HL-60/S4 (cell line): ENCODE data around the gene RNU1-4.
"Not testable (repeated sequence)": the region's sequence is repeated elsewhere in the genome, so short reads cannot be mapped to it uniquely, and the experiment has no call there.

Experiments used
- in situ Hi-C: fragments of 300-500 bp; cut with MboI; formaldehyde crosslinking; loops from 2 replicates; pipeline ENCODE4 v1.14.3; 2022; ENCODE audit warnings: low sequenced_read_pairs

Gene RNU1-4

GRCh38 chr1:16764820-16765655 lies 24.7 kb downstream of the RNU1-4 start:
- in situ Hi-C loops, result not testable (repeated sequence)

DNA sequence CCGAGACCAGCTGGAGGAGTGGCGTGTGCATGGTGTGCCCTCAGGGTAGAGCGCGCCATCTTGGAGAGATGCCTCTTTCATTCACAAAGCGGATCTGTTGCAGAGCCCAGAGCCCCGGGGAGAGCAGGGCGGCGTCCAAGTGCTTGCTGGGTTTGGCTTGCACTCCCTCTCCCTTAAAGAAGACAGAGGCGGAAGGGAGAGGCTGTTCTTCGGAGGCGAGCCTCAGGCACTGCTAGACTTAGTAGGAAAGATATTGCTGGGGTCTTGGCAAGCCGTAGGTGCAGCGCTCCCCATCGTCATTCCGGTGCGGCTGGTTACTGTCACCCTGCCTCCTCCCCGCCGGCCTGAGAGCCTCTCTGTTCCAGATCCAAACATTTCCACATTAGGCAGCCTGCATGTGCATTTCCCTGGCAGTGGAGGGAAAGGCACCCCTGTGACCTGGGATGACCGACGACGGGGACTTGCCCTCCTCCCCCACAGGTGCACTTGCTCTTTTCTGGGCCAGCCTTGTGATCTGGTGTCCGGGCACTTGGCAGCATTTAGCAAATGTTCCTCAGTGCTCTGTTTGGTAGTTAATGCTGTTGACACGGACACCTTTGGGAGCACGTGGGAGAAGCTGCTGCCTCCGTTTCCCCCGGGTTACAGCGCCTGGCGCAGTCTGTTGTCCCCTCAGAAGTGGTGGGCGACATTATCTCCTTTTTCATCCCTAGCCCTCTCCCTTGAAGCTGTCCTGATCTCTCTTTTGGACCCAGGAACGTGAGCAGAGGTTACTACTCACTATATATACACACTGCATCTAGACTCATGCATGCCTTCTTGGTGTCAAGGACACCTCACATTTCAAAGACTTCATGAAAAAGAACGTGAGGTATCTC lies 25.7 kb downstream of the RNU1-4 start:
- in situ Hi-C loops, result not testable (repeated sequence)

- in situ Hi-C loops, result not testable (repeated sequence)
Observed at GRCh38 chr1:16766689-16767256, 26.5 kb downstream of the RNU1-4 start.

GRCh38 chr1:16770139-16770759 lies 29.9 kb downstream of the RNU1-4 start:
- in situ Hi-C loops, result not testable (repeated sequence)

GRCh38 chr1:16770896-16771446 lies 30.7 kb downstream of the RNU1-4 start:
- in situ Hi-C loops, result not testable (repeated sequence)

GRCh38 chr1:16772275-16773204 lies 32.2 kb downstream of the RNU1-4 start:
- in situ Hi-C loops, result not testable (repeated sequence)

- in situ Hi-C loops, result not testable (repeated sequence)
Observed at GRCh38 chr1:16773205-16773596, 32.9 kb downstream of the RNU1-4 start.

GRCh38 chr1:16773723-16774122 lies 33.4 kb downstream of the RNU1-4 start:
- in situ Hi-C loops, result not testable (repeated sequence)

- in situ Hi-C loops, result not testable (repeated sequence)
Observed at GRCh38 chr1:16774773-16775172, 34.5 kb downstream of the RNU1-4 start.

- in situ Hi-C loops, result not testable (repeated sequence)
Observed at GRCh38 chr1:16775290-16775689, 35.0 kb downstream of the RNU1-4 start.

DNA sequence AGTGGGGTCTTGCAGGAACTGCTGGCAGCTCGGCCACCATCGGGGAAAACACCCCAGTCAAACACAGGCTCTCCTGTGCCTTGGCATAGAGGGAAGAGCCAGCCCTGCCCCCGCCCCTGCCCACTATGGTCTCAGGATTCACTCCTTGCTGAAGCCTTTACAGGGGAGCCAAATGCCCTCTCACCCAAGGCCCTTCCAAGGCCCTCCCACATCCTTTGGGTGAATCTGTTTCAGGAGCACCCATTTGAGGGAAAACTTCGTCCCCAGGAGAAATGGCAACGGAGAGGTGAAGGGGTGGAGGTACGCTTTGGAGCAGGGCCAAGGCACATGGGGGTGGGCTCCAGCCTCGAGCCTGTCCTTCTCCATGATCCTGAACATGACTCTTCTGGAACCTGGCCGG lies 35.9 kb downstream of the RNU1-4 start:
- in situ Hi-C loops, result not testable (repeated sequence)

DNA sequence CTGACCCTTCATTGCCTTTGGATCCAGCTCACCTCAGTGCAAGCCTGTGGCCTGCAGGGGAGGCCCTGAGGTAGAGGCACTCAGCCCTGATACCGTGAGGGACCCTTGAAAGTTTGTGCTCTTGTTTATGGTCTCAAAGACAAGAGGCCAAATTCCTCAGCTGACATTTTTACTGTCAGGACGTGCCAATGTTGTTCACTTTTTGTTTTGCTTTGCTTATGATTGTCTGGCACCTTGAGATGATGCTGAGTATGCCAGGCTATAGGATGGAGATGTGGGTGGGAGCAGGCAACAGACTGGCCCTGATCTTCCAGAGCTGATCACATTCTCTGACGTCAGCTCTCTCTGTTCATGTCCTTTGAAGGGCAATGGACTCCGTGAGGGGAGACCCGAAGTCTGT lies 36.5 kb downstream of the RNU1-4 start:
- in situ Hi-C loops, result not testable (repeated sequence)

GRCh38 chr1:16777821-16778220 lies 37.5 kb downstream of the RNU1-4 start:
- in situ Hi-C loops, result not testable (repeated sequence)

GRCh38 chr1:16779525-16779924 lies 39.2 kb downstream of the RNU1-4 start:
- in situ Hi-C loops, result not testable (repeated sequence)

GRCh38 chr1:16781033-16781432 lies 40.7 kb downstream of the RNU1-4 start:
- in situ Hi-C loops, result not testable (repeated sequence)

GRCh38 chr1:16781625-16782024 lies 41.3 kb downstream of the RNU1-4 start:
- in situ Hi-C loops, result not testable (repeated sequence)

GRCh38 chr1:16784955-16785354 lies 44.6 kb downstream of the RNU1-4 start:
- in situ Hi-C loops, result not testable (repeated sequence)

GRCh38 chr1:16786362-16786761 lies 46.0 kb downstream of the RNU1-4 start:
- in situ Hi-C loops, result not testable (repeated sequence)

GRCh38 chr1:16787175-16787574 lies 46.9 kb downstream of the RNU1-4 start:
- in situ Hi-C loops, result not testable (repeated sequence)

- in situ Hi-C loops, result not testable (repeated sequence)
Observed at GRCh38 chr1:16787711-16788110, 47.4 kb downstream of the RNU1-4 start.
